Chondrocyte (in vitro differentiated cells): ENCODE data around the gene P2RY11. TPM values are rescaled to one million over a fixed set of nuclear protein-coding genes. Genes with fewer than 3 reads are reported as not detected.

Experiments used
- DNase-seq: peaks from one replicate; pipeline ENCODE4 v3.0.0; 2021; ENCODE audit warnings: mixed read lengths, low spot score
- H3K27ac Mint-ChIP-seq: one replicate; pipeline ENCODE4 v1.8.0; 2021; ENCODE audit warnings: mild to moderate bottlenecking, moderate library complexity, mixed read lengths; ENCODE audit not compliant: unreplicated experiment
- H3K27me3 Mint-ChIP-seq: 2 replicates; pipeline ENCODE4 v1.8.0; 2021; ENCODE audit warnings: low read depth, mixed read lengths
- H3K36me3 Mint-ChIP-seq: 2 replicates; pipeline ENCODE4 v1.8.0; 2021; ENCODE audit warnings: low read depth, mixed read lengths
- H3K4me1 Mint-ChIP-seq: 2 replicates; pipeline ENCODE4 v1.8.0; 2021; ENCODE audit warnings: low read depth, mild to moderate bottlenecking, mixed read lengths
- H3K4me3 Mint-ChIP-seq: one replicate; pipeline ENCODE4 v1.8.0; 2021; ENCODE audit warnings: mild to moderate bottlenecking, moderate library complexity, mixed read lengths; ENCODE audit not compliant: unreplicated experiment
- H3K9me3 Mint-ChIP-seq: 2 replicates; pipeline ENCODE4 v1.8.0; 2021; ENCODE audit warnings: low read depth, mixed read lengths
- total RNA-seq: library from RNA; stranded (reverse); gene quantifications from 3 replicates; pipeline ENCODE4 v1.2.1, GENCODE V29; 2021
- TF ChIP-seq, protein P1 (sequence below): fragments of 200-600 bp; sonication (generic); IDR thresholded peaks from 2 replicates; pipeline ENCODE4 v1.5.0; 2021; ENCODE audit warnings: antibody characterized with exemption, mild to moderate bottlenecking, moderate library complexity

P2RY11 gene
- total RNA-seq, 1 donor from 2014 or later, result 13.5 TPM

- TF ChIP-seq, protein P1, sequence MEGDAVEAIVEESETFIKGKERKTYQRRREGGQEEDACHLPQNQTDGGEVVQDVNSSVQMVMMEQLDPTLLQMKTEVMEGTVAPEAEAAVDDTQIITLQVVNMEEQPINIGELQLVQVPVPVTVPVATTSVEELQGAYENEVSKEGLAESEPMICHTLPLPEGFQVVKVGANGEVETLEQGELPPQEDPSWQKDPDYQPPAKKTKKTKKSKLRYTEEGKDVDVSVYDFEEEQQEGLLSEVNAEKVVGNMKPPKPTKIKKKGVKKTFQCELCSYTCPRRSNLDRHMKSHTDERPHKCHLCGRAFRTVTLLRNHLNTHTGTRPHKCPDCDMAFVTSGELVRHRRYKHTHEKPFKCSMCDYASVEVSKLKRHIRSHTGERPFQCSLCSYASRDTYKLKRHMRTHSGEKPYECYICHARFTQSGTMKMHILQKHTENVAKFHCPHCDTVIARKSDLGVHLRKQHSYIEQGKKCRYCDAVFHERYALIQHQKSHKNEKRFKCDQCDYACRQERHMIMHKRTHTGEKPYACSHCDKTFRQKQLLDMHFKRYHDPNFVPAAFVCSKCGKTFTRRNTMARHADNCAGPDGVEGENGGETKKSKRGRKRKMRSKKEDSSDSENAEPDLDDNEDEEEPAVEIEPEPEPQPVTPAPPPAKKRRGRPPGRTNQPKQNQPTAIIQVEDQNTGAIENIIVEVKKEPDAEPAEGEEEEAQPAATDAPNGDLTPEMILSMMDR, result no peak
- H3K27me3 Mint-ChIP-seq, result no peaks in the 10 kb centered on the region
- peaks cover 11% of the 10 kb centered on the region for H3K36me3 Mint-ChIP-seq
- peak overlapping the region; percentile 85 for H3K4me3 Mint-ChIP-seq
- DNase-seq, result no peak
- peak overlapping the region; percentile 62 for H3K27ac Mint-ChIP-seq
- H3K9me3 Mint-ChIP-seq, result no peaks in the 10 kb centered on the region
- peaks cover 16% of the 10 kb centered on the region for H3K4me1 Mint-ChIP-seq
These were observed 4.2 kb upstream of the P2RY11 start for GRCh38 chr19:10107254-10107653.

- no peaks in the 10 kb centered on the region for H3K27me3 Mint-ChIP-seq
- TF ChIP-seq, protein P1, result no peak
- H3K9me3 Mint-ChIP-seq, result no peaks in the 10 kb centered on the region
- peaks cover 11% of the 10 kb centered on the region for H3K36me3 Mint-ChIP-seq
- peak overlapping the region; percentile 85 for H3K4me3 Mint-ChIP-seq
- no peak for DNase-seq
- peak overlapping the region; percentile 5 for H3K27ac Mint-ChIP-seq
- H3K4me1 Mint-ChIP-seq, result peaks cover 20% of the 10 kb centered on the region
These were observed 3.6 kb upstream of the P2RY11 start for GRCh38 chr19:10107817-10108367.

DNA sequence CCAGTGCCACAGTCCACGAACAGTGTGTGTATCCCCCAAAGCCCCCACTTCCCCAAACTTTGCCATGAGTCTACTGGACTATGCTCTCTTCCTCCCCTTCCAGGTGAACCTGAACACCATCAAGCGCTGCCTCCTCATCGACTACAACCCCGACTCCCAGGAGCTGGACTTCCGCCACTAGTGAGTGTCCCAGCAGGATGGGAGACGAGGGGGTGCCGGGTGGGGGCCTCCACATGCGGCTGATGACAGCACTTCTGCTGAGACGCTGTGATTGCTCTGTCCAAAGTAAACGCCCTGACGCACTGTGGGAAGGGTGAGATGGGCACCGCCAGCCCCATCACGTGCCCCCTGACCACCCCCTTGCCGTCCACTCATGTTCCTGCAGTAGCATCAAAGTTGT lies 2.0 kb upstream of the P2RY11 start:
- Mint-ChIP-seq H3K9me3 (no peaks in the 10 kb centered on the region), H3K4me3 (no peak overlapping the region), H3K27me3 (no peaks in the 10 kb centered on the region), H3K36me3 (peaks cover 11% of the 10 kb centered on the region), H3K4me1 (peaks cover 20% of the 10 kb centered on the region), H3K27ac (no peak overlapping the region)
- TF ChIP-seq, protein P1, result no peak
- no peak for DNase-seq

DNA sequence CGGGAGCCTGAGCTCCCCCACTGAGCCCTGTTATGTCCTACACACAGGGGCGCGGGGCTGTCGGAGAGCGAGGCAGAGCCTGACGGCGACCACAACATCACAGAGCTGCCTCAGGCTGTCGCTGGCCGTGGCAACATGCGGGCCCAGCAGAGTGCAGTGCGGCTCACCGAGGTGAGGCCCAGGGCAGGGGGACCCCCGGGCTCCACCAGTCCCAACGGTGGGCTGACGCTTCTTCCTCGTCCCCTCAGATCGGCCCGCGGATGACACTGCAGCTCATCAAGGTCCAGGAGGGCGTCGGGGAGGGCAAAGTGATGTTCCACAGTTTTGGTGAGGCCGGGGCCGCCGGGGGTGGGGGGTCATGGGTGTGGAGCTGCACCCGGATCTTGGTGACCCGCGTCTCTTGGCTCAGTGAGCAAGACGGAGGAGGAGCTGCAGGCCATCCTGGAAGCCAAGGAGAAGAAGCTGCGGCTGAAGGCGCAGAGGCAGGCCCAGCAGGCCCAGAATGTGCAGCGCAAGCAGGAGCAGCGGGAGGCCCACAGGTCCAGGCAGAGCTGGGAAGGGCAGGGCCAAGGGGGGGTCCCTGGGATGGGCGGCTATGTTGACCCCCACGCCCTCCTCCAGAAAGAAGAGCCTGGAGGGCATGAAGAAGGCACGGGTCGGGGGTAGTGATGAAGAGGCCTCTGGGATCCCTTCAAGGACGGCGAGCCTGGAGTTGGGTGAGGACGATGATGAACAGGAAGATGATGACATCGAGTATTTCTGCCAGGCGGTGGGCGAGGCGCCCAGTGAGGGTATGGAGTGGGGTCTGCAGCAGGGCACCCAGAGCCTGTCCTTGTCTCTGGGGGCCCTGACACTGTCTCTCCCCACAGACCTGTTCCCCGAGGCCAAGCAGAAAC lies 1.2 kb upstream of the P2RY11 start:
- peaks cover 20% of the 10 kb centered on the region for H3K4me1 Mint-ChIP-seq
- H3K27ac Mint-ChIP-seq, result no peak overlapping the region
- no peaks in the 10 kb centered on the region for H3K9me3 Mint-ChIP-seq
- H3K27me3 Mint-ChIP-seq, result no peaks in the 10 kb centered on the region
- H3K36me3 Mint-ChIP-seq, result peaks cover 11% of the 10 kb centered on the region
- DNase-seq, result no peak
- H3K4me3 Mint-ChIP-seq, result no peak overlapping the region
- TF ChIP-seq, protein P1, result no peak

- Mint-ChIP-seq H3K27me3 (no peaks in the 10 kb centered on the region), H3K36me3 (peaks cover 11% of the 10 kb centered on the region), H3K4me3 (no peak overlapping the region), H3K27ac (no peak overlapping the region), H3K9me3 (no peaks in the 10 kb centered on the region), H3K4me1 (peaks cover 20% of the 10 kb centered on the region)
- no peak for DNase-seq
- TF ChIP-seq, protein P1, result no peak
These were observed 548 bp upstream of the P2RY11 start for GRCh38 chr19:10110972-10111317.
